H9 (cell line): Measurements from ENCODE around the gene TNFRSF6B. TPM values are rescaled to one million over a fixed set of nuclear protein-coding genes. Genes with fewer than 3 reads are reported as not detected.

ENCODE experiments used
- DNase-seq: peaks from one replicate; pipeline ENCODE4 v3.0.0-alpha.2; 2017
- H2AFZ ChIP-seq: one replicate; pipeline ENCODE4 v1.6.1; 2013; ENCODE audit warnings: mild to moderate bottlenecking, low read length, control low read depth, moderate library complexity
- H2AK5ac ChIP-seq: 2 replicates; pipeline ENCODE4 v1.6.1; 2013; ENCODE audit warnings: low read length, control low read depth, mixed read lengths; ENCODE audit not compliant: insufficient read length
- H2BK120ac ChIP-seq: one replicate; pipeline ENCODE4 v1.6.1; 2013; ENCODE audit warnings: low read depth, mild to moderate bottlenecking, low read length, control low read depth, inconsistent platforms; ENCODE audit not compliant: poor library complexity, severe bottlenecking
- H2BK12ac ChIP-seq: 2 replicates; pipeline ENCODE4 v1.6.1; 2013; ENCODE audit warnings: low read length, control low read depth, mixed read lengths, low read depth; ENCODE audit not compliant: insufficient read length
- H2BK15ac ChIP-seq: 2 replicates; pipeline ENCODE4 v1.6.1; 2013; ENCODE audit warnings: low read depth, low read length, control low read depth
- H2BK20ac ChIP-seq: one replicate; pipeline ENCODE4 v1.6.1; 2013; ENCODE audit warnings: low read depth, mild to moderate bottlenecking, low read length, control low read depth, inconsistent platforms; ENCODE audit not compliant: poor library complexity, severe bottlenecking
- H2BK5ac ChIP-seq: 2 replicates; pipeline ENCODE4 v1.6.1; 2013; ENCODE audit warnings: low read length, control low read depth, mixed read lengths; ENCODE audit not compliant: insufficient read length
- H3K14ac ChIP-seq: 2 replicates; pipeline ENCODE4 v1.6.1; 2013; ENCODE audit warnings: low read length, control low read depth; ENCODE audit not compliant: insufficient read depth
- H3K18ac ChIP-seq: 2 replicates; pipeline ENCODE4 v1.6.1; 2013; ENCODE audit warnings: low read depth, mild to moderate bottlenecking, mixed read lengths, low read length, control low read depth; ENCODE audit not compliant: insufficient read length
- H3K23ac ChIP-seq: 2 replicates; pipeline ENCODE4 v1.6.1; 2013; ENCODE audit warnings: low read length, control low read depth, mixed read lengths, low read depth; ENCODE audit not compliant: insufficient read length
- H3K23me2 ChIP-seq: 2 replicates; pipeline ENCODE4 v1.6.1; 2013; ENCODE audit warnings: low read depth, mild to moderate bottlenecking, mixed read lengths, low read length, control low read depth; ENCODE audit not compliant: insufficient read length, poor library complexity, severe bottlenecking
- H3K27ac ChIP-seq: 2 replicates; pipeline ENCODE4 v1.5.1; 2013; ENCODE audit warnings: low read length, control low read depth, mixed read lengths, low read depth; ENCODE audit not compliant: insufficient read length
- H3K27me3 ChIP-seq: 2 replicates; pipeline ENCODE4 v1.6.1; 2013; ENCODE audit warnings: low read length, control low read depth, inconsistent platforms; ENCODE audit not compliant: insufficient read depth
- H3K4ac ChIP-seq: 2 replicates; pipeline ENCODE4 v1.6.1; 2013; ENCODE audit warnings: low read depth, mild to moderate bottlenecking, control low read depth, inconsistent platforms, low read length, moderate library complexity
- H3K4me1 ChIP-seq: 2 replicates; pipeline ENCODE4 v1.6.1; 2013; ENCODE audit warnings: low read length, control low read depth, inconsistent platforms; ENCODE audit not compliant: insufficient read depth
- H3K4me2 ChIP-seq: 2 replicates; pipeline ENCODE4 v1.6.1; 2013; ENCODE audit warnings: low read length, control low read depth, mixed read lengths; ENCODE audit not compliant: insufficient read length, insufficient read depth
- H3K56ac ChIP-seq: 2 replicates; pipeline ENCODE4 v1.6.1; 2013; ENCODE audit warnings: low read depth, mild to moderate bottlenecking, mixed read lengths, low read length, control low read depth; ENCODE audit not compliant: insufficient read length
- H3K79me1 ChIP-seq: 2 replicates; pipeline ENCODE4 v1.6.1; 2013; ENCODE audit warnings: low read depth, mild to moderate bottlenecking, moderate library complexity, low read length, control low read depth, inconsistent platforms; ENCODE audit not compliant: insufficient read depth, poor library complexity, severe bottlenecking
- H3K79me2 ChIP-seq: 2 replicates; pipeline ENCODE4 v1.6.1; 2013; ENCODE audit warnings: low read length, control low read depth, inconsistent platforms; ENCODE audit not compliant: insufficient read depth
- H3K9ac ChIP-seq: 2 replicates; pipeline ENCODE4 v1.6.1; 2013; ENCODE audit warnings: low read length, control low read depth, mixed read lengths; ENCODE audit not compliant: insufficient read length; ENCODE audit errors: extremely low read depth
- H3K9me3 ChIP-seq: one replicate; pipeline ENCODE4 v1.6.1; 2013; ENCODE audit warnings: low read depth, low read length, inconsistent platforms; ENCODE audit not compliant: control insufficient read depth
- H3T11ph ChIP-seq: one replicate; pipeline ENCODE4 v1.6.1; 2013; ENCODE audit warnings: mild to moderate bottlenecking, low read length, control low read depth, inconsistent platforms
- H4K20me1 ChIP-seq: one replicate; pipeline ENCODE4 v1.6.1; 2013; ENCODE audit not compliant: control insufficient read depth, insufficient read length, insufficient read depth
- H4K5ac ChIP-seq: 2 replicates; pipeline ENCODE4 v1.6.1; 2013; ENCODE audit warnings: low read depth, mild to moderate bottlenecking, mixed read lengths, low read length, control low read depth; ENCODE audit not compliant: insufficient read length
- H4K8ac ChIP-seq: replicated peaks from 2 replicates; pipeline ENCODE4 v1.6.1; 2013; ENCODE audit warnings: low read length, control low read depth, mixed read lengths, low read depth; ENCODE audit not compliant: insufficient read length
- H4K91ac ChIP-seq: 2 replicates; pipeline ENCODE4 v1.6.1; 2013; ENCODE audit warnings: low read depth, mild to moderate bottlenecking, moderate library complexity, mixed read lengths, low read length, control low read depth; ENCODE audit not compliant: insufficient read length
- H3K27ac Mint-ChIP-seq, 3 experiments: 2 replicates in 2 of 3; 3 replicates in 1 of 3; pipeline ENCODE4 v1.8.0; 2020 to 2021; ENCODE audit warnings: mixed read lengths in 3 of 3, mild to moderate bottlenecking in 1 of 3, moderate library complexity in 1 of 3
- H3K27me3 Mint-ChIP-seq: 2 replicates; pipeline ENCODE4 v1.8.0; 2021; ENCODE audit warnings: low read depth, mild to moderate bottlenecking, moderate library complexity, mixed read lengths
- H3K36me3 Mint-ChIP-seq, 3 experiments: 2 replicates in 2 of 3; 3 replicates in 1 of 3; pipeline ENCODE4 v1.8.0; 2020 to 2021; ENCODE audit warnings: low read depth in 3 of 3, mixed read lengths in 3 of 3; ENCODE audit not compliant: insufficient read depth in 1 of 3
- H3K4me1 Mint-ChIP-seq, 2 experiments: 2 replicates each; pipeline ENCODE4 v1.8.0; 2020; ENCODE audit warnings: mixed read lengths in 2 of 2
- H3K4me3 Mint-ChIP-seq, 2 experiments: 2 replicates in 1 of 2; 3 replicates in 1 of 2; pipeline ENCODE4 v1.8.0; 2020 to 2021; ENCODE audit warnings: mild to moderate bottlenecking in 2 of 2, mixed read lengths in 2 of 2, moderate library complexity in 1 of 2
- H3K9me3 Mint-ChIP-seq, 2 experiments: 2 replicates in 1 of 2; 3 replicates in 1 of 2; pipeline ENCODE4 v1.8.0; 2020; ENCODE audit warnings: mild to moderate bottlenecking in 2 of 2, mixed read lengths in 2 of 2, moderate library complexity in 1 of 2
- CTCF ChIP-seq: fragments of 200-600 bp; sonication (generic); conservative IDR thresholded peaks from 3 replicates; pipeline ENCODE4 v1.8.0; 2021; ENCODE audit warnings: antibody characterized with exemption, mild to moderate bottlenecking
- WGBS: extraction: QIAGEN DNeasy Blood & Tissue Kit; methylation state at CpG from one replicate; pipeline ENCODE4 v1.1.7; 2013; ENCODE audit warnings: missing lambda C conversion rate, low lambda C conversion rate, mixed read lengths; ENCODE audit not compliant: insufficient read length; ENCODE audit errors: extremely low coverage; 5-methylcytosine and 5-hydroxymethylcytosine counted together
- total RNA-seq: library from RNA; stranded (reverse); gene quantifications from 2 replicates; pipeline ENCODE4 v1.2.1, GENCODE V29; 2021

The TNFRSF6B gene
- total RNA-seq, 1 experiment from 2014 or later: not detected

DNA sequence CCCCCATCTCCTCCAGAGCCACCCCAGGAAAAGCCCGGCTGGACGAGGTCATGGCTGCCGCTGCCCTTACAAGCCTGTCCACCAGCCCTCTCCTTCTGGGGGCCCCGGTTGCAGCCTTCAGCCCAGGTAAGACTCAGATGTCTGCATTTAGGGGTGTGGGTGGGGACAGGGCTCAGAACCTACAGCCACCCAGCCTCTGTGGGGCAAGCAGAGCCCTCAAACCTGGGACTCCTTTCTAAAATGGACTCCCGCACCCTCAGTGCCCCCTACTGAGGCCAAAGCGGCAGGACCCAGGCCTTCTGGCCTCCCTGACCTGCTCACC, 44.9 kb downstream of the TNFRSF6B start:
- Histone ChIP-seq H3K18ac (no peak overlapping the region), H3K4ac (no peak overlapping the region), H3K23ac (no peak overlapping the region), H3K9me3 (no peaks in the 10 kb centered on the region), H2BK5ac (no peak overlapping the region), H4K8ac (no peak overlapping the region), H4K20me1 (no peaks in the 10 kb centered on the region), H4K91ac (no peak overlapping the region), H3K79me1 (no peaks in the 10 kb centered on the region), H3K56ac (no peak overlapping the region), H3T11ph (no peak overlapping the region), H2BK120ac (no peak overlapping the region), H3K27ac (no peak overlapping the region), H2BK20ac (no peak overlapping the region), H2AK5ac (no peak overlapping the region), H3K27me3 (no peaks in the 10 kb centered on the region), H3K79me2 (no peaks in the 10 kb centered on the region), H3K14ac (no peak overlapping the region), H3K9ac (no peak overlapping the region), H2BK15ac (no peak overlapping the region), H3K4me2 (peak overlapping the region; percentile 56), H2BK12ac (no peak overlapping the region), H2AFZ (no peak overlapping the region), H3K23me2 (peaks cover 9% of the 10 kb centered on the region), H4K5ac (no peak overlapping the region), H3K4me1 (no peaks in the 10 kb centered on the region)
- H3K4me1 Mint-ChIP-seq: peaks cover 0 to 2% of the 10 kb centered on the region in 2 experiments; a peak in 1 of 4 replicates
- no peaks in the 10 kb centered on the region for H3K9me3 Mint-ChIP-seq
- no CpG with 5 or more reads among the region's 6 CpGs for whole genome bisulfite sequencing
- no peaks in the 10 kb centered on the region; the same call in 1 of the 2 replicates for H3K27me3 Mint-ChIP-seq
- TF ChIP-seq CTCF: no peak
- H3K27ac Mint-ChIP-seq: no peak overlapping the region
- peak overlapping the region; percentile 65 to 76; a peak in 4 of 5 replicates for H3K4me3 Mint-ChIP-seq
- DNase-seq: no peak
- peaks cover 0 to 14% (median 14%) of the 10 kb centered on the region in 3 experiments; a peak in 4 of 7 replicates for H3K36me3 Mint-ChIP-seq
